H1 (cell line): ENCODE data around the gene PRDM1. TPM values are rescaled to one million over a fixed set of nuclear protein-coding genes. Genes with fewer than 3 reads are reported as not detected.

Experiments
- CTCF ChIA-PET: fragments of 300-600 bp; sonication (Branson Sonifier 250); formaldehyde crosslinking; loops from one replicate; lab custom pipeline; 2021; ENCODE audit not compliant: partially characterized antibody; lab: Charles Lee
- POLR2A ChIA-PET: fragments of 300-600 bp; sonication (Branson Sonifier 250); formaldehyde crosslinking; loops from one replicate; lab custom pipeline; 2021; ENCODE audit warnings: inconsistent platforms; ENCODE audit not compliant: partially characterized antibody; lab: Charles Lee
- DNase-seq, 2 experiments: peaks; one replicate each; pipeline versions ENCODE4 v3.0.0 to v3.0.0-alpha.2; 2010 to 2022; ENCODE audit warnings: low spot score in 2 of 2, low read depth in 1 of 2, mixed read lengths in 1 of 2
- FAIRE-seq: peaks from 2 replicates; lab custom pipeline; 2011; peaks lifted over from hg19 to GRCh38; lab: Jason Lieb, UNC
- H2AFZ ChIP-seq: 2 replicates; pipeline ENCODE4 v1.8.1; 2012; ENCODE audit warnings: low read length, inconsistent platforms
- H2AK5ac ChIP-seq: 2 replicates; pipeline ENCODE4 v1.6.1; 2013; ENCODE audit warnings: low read depth, low read length
- H2BK120ac ChIP-seq: replicated peaks from 2 replicates; pipeline ENCODE3; 2013; ENCODE audit warnings: low read depth, low read length, inconsistent platforms
- H2BK12ac ChIP-seq: 2 replicates; pipeline ENCODE4 v1.6.1; 2013; ENCODE audit warnings: low read depth, low read length
- H2BK15ac ChIP-seq: 2 replicates; pipeline ENCODE4 v1.6.1; 2013; ENCODE audit warnings: low read length
- H2BK20ac ChIP-seq: 2 replicates; pipeline ENCODE4 v1.6.1; 2013; ENCODE audit warnings: low read length
- H2BK5ac ChIP-seq: 2 replicates; pipeline ENCODE4 v1.6.1; 2013; ENCODE audit warnings: low read depth, low read length
- H3K14ac ChIP-seq: 2 replicates; pipeline ENCODE4 v1.6.1; 2013; ENCODE audit warnings: inconsistent platforms; ENCODE audit not compliant: insufficient read length
- H3K18ac ChIP-seq: 2 replicates; pipeline ENCODE4 v1.6.1; 2013; ENCODE audit warnings: low read length; ENCODE audit errors: extremely low read depth
- H3K23ac ChIP-seq: 2 replicates; pipeline ENCODE4 v1.6.1; 2013; ENCODE audit warnings: inconsistent platforms; ENCODE audit not compliant: insufficient read length
- H3K23me2 ChIP-seq: 2 replicates; pipeline ENCODE4 v1.6.1; 2013; ENCODE audit warnings: low read depth, low read length
- H3K27ac ChIP-seq: 2 replicates; pipeline ENCODE4 v1.6.1; 2011; ENCODE audit warnings: low read depth, low read length, inconsistent platforms
- H3K27me3 ChIP-seq, 4 experiments: replicated peaks in 1 of 4; 1 replicate in 1 of 4; 2 replicates in 3 of 4; pipeline versions ENCODE4 v1.6.1 to v1.8.1; 2011 to 2013; ENCODE audit warnings: low read length in 3 of 4, mild to moderate bottlenecking in 3 of 4, inconsistent platforms in 2 of 4, mixed read lengths in 2 of 4, moderate library complexity in 1 of 4; ENCODE audit not compliant: control insufficient read depth in 3 of 4, insufficient read depth in 3 of 4; ENCODE audit errors: extremely low read depth in 1 of 4
- H3K36me3 ChIP-seq, 4 experiments: 2 replicates each; pipeline versions ENCODE4 v1.6.1 to v1.8.1; 2011 to 2013; ENCODE audit warnings: mild to moderate bottlenecking in 4 of 4, low read length in 3 of 4, moderate library complexity in 2 of 4, control low read depth in 1 of 4, inconsistent platforms in 1 of 4; ENCODE audit not compliant: insufficient read depth in 4 of 4, control insufficient read depth in 2 of 4
- H3K4ac ChIP-seq: replicated peaks from 2 replicates; pipeline ENCODE3; 2013; ENCODE audit warnings: low read length, low read depth, mixed read lengths, inconsistent platforms; ENCODE audit not compliant: insufficient read length
- H3K4me1 ChIP-seq, 4 experiments: replicated peaks in 1 of 4; 1 replicate in 1 of 4; 2 replicates in 3 of 4; pipeline versions ENCODE4 v1.6.1 to v1.8.1; 2011 to 2013; ENCODE audit warnings: low read length in 3 of 4, inconsistent platforms in 2 of 4, mixed read lengths in 1 of 4; ENCODE audit not compliant: insufficient read depth in 4 of 4, control insufficient read depth in 3 of 4
- H3K4me2 ChIP-seq, 2 experiments: 2 replicates each; pipeline versions ENCODE4 v1.6.1 to v1.8.1; 2011 to 2013; ENCODE audit warnings: low read depth in 2 of 2, low read length in 2 of 2, control low read depth in 1 of 2, inconsistent platforms in 1 of 2, mild to moderate bottlenecking in 1 of 2; ENCODE audit not compliant: insufficient read depth in 1 of 2
- H3K4me3 ChIP-seq, 4 experiments: fragments of 200-600, 300-600 bp in 1 of 4; sonication (generic), shearing (Covaris generic), sonication (Bioruptor Twin) in 1 of 4; 2 replicates each; pipeline versions ENCODE4 v1.5.1 to v1.8.1; 2011 to 2016; ENCODE audit warnings: low read length in 4 of 4, low read depth in 3 of 4, control low read depth in 2 of 4, inconsistent platforms in 2 of 4, mild to moderate bottlenecking in 2 of 4, mixed read lengths in 1 of 4, moderate library complexity in 1 of 4; ENCODE audit not compliant: insufficient read depth in 2 of 4; ENCODE audit errors: extremely low read depth in 1 of 4
- H3K56ac ChIP-seq: replicated peaks from 2 replicates; pipeline ENCODE3; 2013; ENCODE audit warnings: low read depth, mild to moderate bottlenecking, mixed read lengths, low read length, inconsistent platforms; ENCODE audit not compliant: insufficient read length
- H3K79me1 ChIP-seq: 2 replicates; pipeline ENCODE4 v1.6.1; 2013; ENCODE audit warnings: low read depth, low read length, control low read depth
- H3K79me2 ChIP-seq, 2 experiments: 2 replicates each; pipeline versions ENCODE4 v1.6.1 to v1.8.1; 2012 to 2013; ENCODE audit warnings: low read length in 2 of 2, mild to moderate bottlenecking in 2 of 2, inconsistent platforms in 1 of 2; ENCODE audit not compliant: insufficient read depth in 2 of 2, control insufficient read depth in 1 of 2
- H3K9ac ChIP-seq, 4 experiments: replicated peaks in 1 of 4; 1 replicate in 1 of 4; 2 replicates in 3 of 4; pipeline versions ENCODE4 v1.6.1 to v1.8.1; 2011 to 2013; ENCODE audit warnings: low read depth in 3 of 4, low read length in 3 of 4, control low read depth in 2 of 4, mild to moderate bottlenecking in 2 of 4, moderate library complexity in 2 of 4, inconsistent platforms in 1 of 4; ENCODE audit errors: extremely low read depth in 1 of 4
- H3K9me3 ChIP-seq, 2 experiments: 2 replicates each; pipeline versions ENCODE4 v1.6.1 to v1.8.1; 2012 to 2013; ENCODE audit warnings: mild to moderate bottlenecking in 2 of 2, moderate library complexity in 2 of 2, control low read depth in 1 of 2, inconsistent platforms in 1 of 2, low read depth in 1 of 2, low read length in 1 of 2, mixed read lengths in 1 of 2; ENCODE audit not compliant: insufficient read depth in 2 of 2
- H4K20me1 ChIP-seq, 2 experiments: replicated peaks in 1 of 2; 2 replicates each; pipeline versions ENCODE3 to v1.8.1; 2011 to 2013; ENCODE audit warnings: inconsistent platforms in 2 of 2, low read length in 2 of 2, mild to moderate bottlenecking in 1 of 2; ENCODE audit not compliant: insufficient read depth in 2 of 2, control insufficient read depth in 1 of 2
- H4K5ac ChIP-seq: 2 replicates; pipeline ENCODE4 v1.6.1; 2013; ENCODE audit warnings: low read length, low read depth, mixed read lengths, inconsistent platforms; ENCODE audit not compliant: insufficient read length
- H4K8ac ChIP-seq: 2 replicates; pipeline ENCODE4 v1.8.0; 2013; ENCODE audit warnings: mild to moderate bottlenecking, moderate library complexity, low read length, inconsistent platforms; ENCODE audit not compliant: insufficient read depth; ENCODE audit errors: extremely low read depth
- H4K91ac ChIP-seq: replicated peaks from 2 replicates; pipeline ENCODE3; 2013; ENCODE audit warnings: low read length, mixed read lengths, inconsistent platforms; ENCODE audit not compliant: insufficient read length
- CHD1 ChIP-seq: IDR thresholded peaks from 2 replicates; pipeline ENCODE4 v1.6.1; 2012; ENCODE audit warnings: low read depth, low read length, improper control_type of control experiment
- CREB1 ChIP-seq: IDR thresholded peaks from 2 replicates; pipeline ENCODE4 v1.6.1; 2012; ENCODE audit warnings: inconsistent platforms
- E2F6 ChIP-seq: IDR thresholded peaks from 2 replicates; pipeline ENCODE4 v1.6.1; 2012; ENCODE audit warnings: inconsistent platforms
- EZH2 ChIP-seq: fragments of 200-600 bp; sonication (generic); IDR thresholded peaks from 2 replicates; pipeline ENCODE4 v1.7.1; 2012; ENCODE audit warnings: low read depth, mild to moderate bottlenecking, moderate library complexity, low read length, inconsistent platforms; ENCODE audit not compliant: severe bottlenecking
- JUN ChIP-seq: IDR thresholded peaks from 2 replicates; pipeline ENCODE4 v1.6.1; 2011; ENCODE audit warnings: low read depth, mild to moderate bottlenecking, improper control_type of control experiment, low read length
- KDM5A ChIP-seq: fragments of 200-600 bp; IDR thresholded peaks from 2 replicates; pipeline ENCODE4 v1.7.1; 2012; ENCODE audit warnings: mild to moderate bottlenecking, low read length, inconsistent platforms, mixed read lengths
- POLR2A ChIP-seq, 2 experiments: IDR thresholded peaks; 1 replicate in 1 of 2; 2 replicates in 1 of 2; pipeline ENCODE4 v1.6.1; 2011; ENCODE audit warnings: low read depth in 2 of 2, low read length in 2 of 2, mild to moderate bottlenecking in 2 of 2; ENCODE audit errors: control extremely low read depth in 1 of 2
- POU5F1 ChIP-seq: IDR thresholded peaks from 2 replicates; pipeline ENCODE4 v1.6.1; 2011; ENCODE audit warnings: low read depth, mild to moderate bottlenecking, low read length, moderate library complexity
- SIN3A ChIP-seq, 2 experiments: IDR thresholded peaks in 1 of 2; conservative IDR thresholded peaks in 1 of 2; 2 replicates each; pipeline ENCODE4 v1.6.1; 2011 to 2012; ENCODE audit warnings: low read length in 2 of 2, improper control_type of control experiment in 1 of 2, low read depth in 1 of 2, mild to moderate bottlenecking in 1 of 2
- TBP ChIP-seq: IDR thresholded peaks from 2 replicates; pipeline ENCODE4 v1.6.1; 2011; ENCODE audit warnings: low read depth, low read length, improper control_type of control experiment
- TEAD4 ChIP-seq: IDR thresholded peaks from 2 replicates; pipeline ENCODE4 v1.6.1; 2012; ENCODE audit warnings: low read depth, low read length, inconsistent platforms, mixed read lengths
- USF2 ChIP-seq: IDR thresholded peaks from 2 replicates; pipeline ENCODE4 v1.6.1; 2011; ENCODE audit warnings: low read length, improper control_type of control experiment
- WGBS, 2 experiments: shearing (Covaris generic) in 1 of 2; methylation state at CpG; one replicate each; pipeline versions ENCODE4 v1.1.6 to v1.1.7; 2013 to 2015; ENCODE audit warnings: low lambda C conversion rate in 2 of 2, mixed read lengths in 2 of 2, inconsistent platforms in 1 of 2, low coverage in 1 of 2, missing lambda C conversion rate in 1 of 2; ENCODE audit not compliant: insufficient replicate concordance in 2 of 2, insufficient coverage in 1 of 2, insufficient read length in 1 of 2; ENCODE audit errors: extremely low coverage in 1 of 2, missing lambda C conversion rate in 1 of 2; 5-methylcytosine and 5-hydroxymethylcytosine counted together
- polyA plus RNA-seq, 7 experiments: library from polyadenylated mRNA; depleted of rRNA in 3 of 7; stranded (reverse) in 5 of 7; unstranded in 2 of 7; fragments of >200 nt in 5 of 7; fragments of 200-250 nt in 2 of 7; gene quantifications; 1 replicate in 5 of 7; 2 replicates in 1 of 7; 4 replicates in 1 of 7; pipeline versions ENCODE4 v1.2.1 to v1.2.3, GENCODE V29; 2011 to 2013; ENCODE audit warnings: missing spikeins in 2 of 7, mixed read lengths in 2 of 7
- total RNA-seq: library from RNA; stranded (reverse); fragmentation: NEBNext Ultra II Directional; extraction: Animal tissue kit (Norgen Biotek cat#: 25700); gene quantifications from 2 replicates; pipeline ENCODE4 v1.2.1, GENCODE V29; 2021

PRDM1 gene
- total and polyA plus RNA-seq, 2 of the 8 experiments (the other 6 are each of a cell fraction or from before 2014, with no cell fraction given) = 0.21 to 0.74 TPM

- WGBS, 2 experiments = 99% methylated on average over 3 of the region's 3 CpGs; no CpG with 5 or more reads in 1 of the 2 experiments
- no peaks in the 10 kb centered on the region for H3K9me3 ChIP-seq
- H4K91ac ChIP-seq = no peak overlapping the region
- H3K56ac ChIP-seq = no peak overlapping the region
- H3K18ac ChIP-seq = no peak overlapping the region
- no peaks in the 10 kb centered on the region for H3K27me3 ChIP-seq
- no peak overlapping the region for H4K5ac ChIP-seq
- no peak overlapping the region for H2AFZ ChIP-seq
- no peaks in the 10 kb centered on the region for H3K23me2 ChIP-seq
- H3K4me1 ChIP-seq = no peaks in the 10 kb centered on the region
- DNase-seq = no peak
- H3K23ac ChIP-seq = no peak overlapping the region
- H3K36me3 ChIP-seq = no peaks in the 10 kb centered on the region
- ChIA-PET CTCF (interaction anchor here (0.6 to 2.3 kb wide), 8 partner anchors 21 to 532 kb away, joined by 3 to 8 read pairs (median 5); partner anchors contain the start of gene PRDM1), POLR2A (interaction anchor here (0.7 kb wide), 1 partner anchor 46 kb away, joined by 4 read pairs; no protein-coding TSS in a partner anchor)
- no peaks in the 10 kb centered on the region for H3K79me1 ChIP-seq
- H3K79me2 ChIP-seq = no peaks in the 10 kb centered on the region
- H2BK20ac ChIP-seq = no peak overlapping the region
- H2BK15ac ChIP-seq = no peak overlapping the region
- H4K20me1 ChIP-seq = no peaks in the 10 kb centered on the region
- no peak overlapping the region for H2BK12ac ChIP-seq
- no peak overlapping the region for H4K8ac ChIP-seq
- no peak overlapping the region for H3K27ac ChIP-seq
- H2BK120ac ChIP-seq = no peak overlapping the region
- no peak overlapping the region for H3K9ac ChIP-seq
- H2AK5ac ChIP-seq = no peak overlapping the region
- H3K4me2 ChIP-seq = no peak overlapping the region
- no peak overlapping the region for H3K14ac ChIP-seq
- FAIRE-seq = no peak
- no peak overlapping the region for H3K4me3 ChIP-seq
- no peak overlapping the region for H3K4ac ChIP-seq
- no peak overlapping the region for H2BK5ac ChIP-seq
- TF ChIP-seq POLR2A (IDR thresholded peaks at IDR 0.05; ENCODE audit: control extremely low read depth in 1 of 2, low read depth in 2 of 2, low read length in 2 of 2) = no peak
- TF ChIP-seq POU5F1 = no peak
- no peak for TF ChIP-seq CHD1
- no peak for TF ChIP-seq E2F6
- no peak for TF ChIP-seq EZH2
- TF ChIP-seq SIN3A (conservative IDR thresholded peaks at IDR 0.05 in 1 of 2, IDR thresholded peaks at IDR 0.05 in 1 of 2; ENCODE audit: low read depth in 1 of 2, low read length in 2 of 2) = no peak
- TF ChIP-seq USF2 = no peak
- no peak for TF ChIP-seq TBP
- TF ChIP-seq KDM5A = no peak
- no peak for TF ChIP-seq CREB1
- TF ChIP-seq TEAD4 = no peak
- no peak for TF ChIP-seq JUN
Measured at GRCh38 chr6:106118835-106119431, 32.8 kb downstream of the PRDM1 start.
